NCI-H1092 treated with DMSO at 0.1 percent for 48 hours (cell line): ENCODE results near the gene TBCD.

Source experiments
- DNase-seq: peaks from one replicate; lab custom pipeline; 2025; lab: John Stamatoyannopoulos, UW

TBCD gene

DNA sequence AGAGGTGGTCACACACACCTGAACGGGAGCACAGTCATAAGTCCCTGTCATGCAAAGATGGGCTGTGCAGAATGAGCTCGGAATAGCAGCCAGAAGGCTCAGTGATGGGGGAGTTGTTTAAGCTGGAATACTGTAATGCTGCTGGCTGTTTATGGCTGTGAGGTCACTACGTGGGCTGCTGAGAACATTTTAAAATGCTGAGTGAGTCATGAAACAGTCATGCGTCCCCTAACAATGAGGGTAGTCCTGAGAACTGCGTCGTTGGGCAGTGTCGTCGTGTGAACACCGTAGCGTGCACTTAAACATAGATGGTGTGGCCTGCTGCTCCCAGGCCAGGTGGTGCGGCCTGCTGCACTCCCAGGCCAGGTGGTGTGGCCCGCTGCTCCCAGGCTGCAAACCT, 39.7 kb downstream of the TBCD start:
- DNase-seq: no peak

DNA sequence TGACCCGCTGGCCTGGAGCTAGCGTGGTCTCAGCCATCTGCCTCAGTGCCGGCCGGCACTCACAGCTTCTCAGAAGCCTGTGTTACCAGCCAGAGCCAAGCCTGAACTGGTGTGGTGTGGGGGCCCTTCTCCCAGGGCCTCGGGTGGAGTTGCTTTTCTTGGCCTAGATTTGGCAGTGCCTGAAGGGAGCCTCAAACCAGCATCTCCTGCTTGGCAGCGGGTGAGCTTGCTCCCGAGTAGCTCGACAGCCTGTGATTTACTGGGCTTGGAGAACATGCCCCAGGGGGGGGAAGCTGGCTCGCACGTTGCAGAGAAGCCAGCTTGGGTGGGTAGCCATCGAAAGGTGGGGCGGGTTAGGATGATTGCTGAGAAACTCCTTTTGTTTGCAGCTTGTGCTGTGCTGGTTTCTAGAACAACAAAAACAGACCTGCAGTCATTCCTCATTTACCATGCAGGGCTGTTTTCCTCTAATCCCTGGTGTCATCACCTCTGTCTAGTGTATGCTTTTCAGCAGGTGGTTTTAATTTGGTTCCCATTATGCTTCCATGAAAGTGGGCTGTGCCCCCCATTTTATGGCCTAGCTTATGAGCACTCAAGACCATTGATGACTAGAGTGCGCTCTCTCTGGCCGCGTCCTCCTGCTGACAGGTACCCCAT, 42.2 kb downstream of the TBCD start:
- peak; percentile 58 for DNase-seq

DNA sequence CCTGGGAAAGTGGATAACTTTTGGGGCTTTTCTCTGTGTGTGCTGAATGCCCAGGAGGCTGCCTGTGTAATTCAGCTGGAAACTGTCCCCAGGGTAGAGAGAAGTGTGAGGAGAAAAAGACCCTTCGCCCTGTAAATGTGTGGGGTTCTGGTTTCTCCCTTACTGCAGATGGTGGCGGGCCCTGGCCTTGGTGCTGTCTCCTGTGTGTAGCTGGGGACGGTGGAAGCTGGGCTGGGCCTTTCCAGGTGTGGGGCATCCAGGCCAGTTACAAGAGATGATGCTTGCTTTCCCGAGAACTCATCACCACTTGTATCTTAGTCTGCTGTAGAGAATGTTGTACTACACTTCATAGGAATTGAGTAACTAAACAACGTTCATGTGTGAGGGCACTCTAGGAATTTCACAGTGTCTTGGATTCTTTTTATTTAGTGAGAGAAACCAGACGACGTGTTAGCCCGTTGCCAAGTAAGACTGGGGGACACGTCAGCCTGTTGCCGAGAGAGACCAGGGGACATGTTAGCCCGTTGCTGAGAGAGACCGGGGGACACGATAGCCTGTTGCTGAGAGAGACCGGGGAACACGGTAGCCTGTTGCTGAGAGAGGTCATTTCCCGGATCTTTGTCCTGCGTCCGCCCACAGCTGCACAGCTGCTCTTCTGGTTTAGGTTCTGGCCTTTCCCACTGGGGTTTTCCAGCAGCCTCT, 43.1 kb downstream of the TBCD start:
- no peak for DNase-seq

DNA sequence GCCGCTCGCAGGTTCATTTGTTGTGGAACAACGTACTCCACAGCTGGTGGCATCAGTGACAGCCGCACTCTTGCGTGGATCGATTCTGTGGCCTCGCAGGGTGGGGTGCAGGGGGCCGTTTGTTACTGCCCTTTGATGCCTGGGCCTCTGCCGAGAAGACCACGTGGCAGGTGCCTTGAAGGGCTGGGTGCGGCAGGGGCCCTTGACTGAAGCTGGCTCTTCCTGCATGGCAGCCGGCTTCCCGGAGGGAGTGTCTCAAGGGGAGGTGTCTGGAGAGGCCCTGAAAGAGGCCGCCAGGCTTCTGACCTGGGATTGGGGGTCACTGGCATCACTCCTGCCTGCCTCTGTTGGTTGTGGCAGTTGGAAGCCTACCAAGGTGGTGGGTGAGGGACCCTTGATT, 43.8 kb downstream of the TBCD start:
- DNase-seq: no peak

DNA sequence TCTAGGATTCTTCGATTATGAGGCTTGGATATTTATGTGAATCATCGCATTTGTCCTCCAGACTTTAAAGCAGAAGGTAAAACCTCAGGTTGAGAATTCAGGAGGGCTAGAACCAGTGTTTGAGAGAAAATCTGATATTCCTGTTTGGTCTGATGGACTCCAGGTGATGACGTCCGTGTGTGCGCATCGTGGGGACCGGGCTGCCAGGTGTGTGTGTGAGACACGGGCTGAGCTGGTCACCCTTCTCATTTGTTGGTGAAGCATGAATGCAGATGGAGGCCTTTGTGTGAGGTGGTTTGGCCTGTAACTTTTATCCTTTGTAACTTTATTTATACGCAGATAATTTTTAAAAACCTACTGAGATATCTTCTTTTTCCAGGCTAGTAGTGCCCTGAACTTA, 45.2 kb downstream of the TBCD start:
- DNase-seq: no peak

DNA sequence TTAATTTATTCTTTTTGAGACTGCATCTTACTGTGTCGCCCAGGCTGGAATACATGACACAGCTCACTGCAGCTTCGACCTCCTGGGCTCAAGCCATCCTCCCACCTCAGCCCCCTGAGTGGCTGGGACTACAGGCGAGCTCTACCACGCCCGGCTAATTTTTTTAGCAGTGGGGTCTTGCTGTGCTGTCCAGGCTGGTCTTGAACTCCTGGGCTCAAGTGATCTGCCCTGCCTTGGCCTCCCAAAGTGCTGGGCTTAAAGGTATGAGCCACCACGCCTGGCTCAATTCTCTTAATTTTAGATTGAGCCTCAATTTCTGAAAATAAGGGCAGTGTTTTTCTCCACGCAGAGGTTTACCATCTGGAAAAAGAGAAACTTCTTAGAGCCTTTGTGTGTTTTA, 46.9 kb downstream of the TBCD start:
- no peak for DNase-seq

DNA sequence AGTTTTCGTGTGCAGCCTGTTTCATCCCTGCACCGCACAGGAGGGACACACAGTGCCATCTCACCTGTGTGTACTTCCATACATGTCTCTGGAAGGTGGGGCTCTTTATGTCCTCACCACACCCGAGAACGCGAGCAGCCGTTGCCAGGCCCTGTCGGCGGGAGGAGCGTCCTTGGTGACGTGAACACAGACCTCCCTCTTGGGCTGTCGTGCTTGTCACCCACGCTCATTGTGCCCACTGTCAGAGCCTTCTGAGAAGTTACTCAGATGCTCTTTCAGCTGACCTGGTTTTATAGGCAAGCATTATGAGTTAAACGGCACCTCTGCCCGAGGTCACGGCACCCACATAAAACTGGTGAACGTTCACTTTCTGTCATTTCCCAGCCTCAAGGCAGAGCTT, 47.7 kb downstream of the TBCD start:
- no peak for DNase-seq

DNA sequence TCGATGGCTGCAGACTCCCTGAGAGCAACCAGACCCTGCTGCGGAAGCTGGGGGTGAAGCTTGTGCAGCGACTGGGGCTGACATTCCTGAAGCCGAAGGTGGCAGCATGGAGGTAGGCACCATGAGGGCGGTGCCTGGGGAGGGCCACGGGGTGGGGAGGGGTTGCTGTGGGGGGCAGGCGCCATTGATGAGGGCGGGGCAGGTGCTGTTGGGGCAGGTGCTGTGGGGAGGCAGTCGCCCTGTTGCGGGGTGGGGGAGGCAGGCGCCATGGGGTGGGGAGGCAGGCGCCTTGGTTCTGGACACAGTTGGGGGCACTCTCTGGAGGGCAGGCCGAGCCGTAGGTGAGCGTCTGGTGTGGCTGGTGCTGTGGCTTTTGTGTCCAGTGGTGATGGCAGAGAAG, 49.0 kb downstream of the TBCD start:
- no peak for DNase-seq

DNA sequence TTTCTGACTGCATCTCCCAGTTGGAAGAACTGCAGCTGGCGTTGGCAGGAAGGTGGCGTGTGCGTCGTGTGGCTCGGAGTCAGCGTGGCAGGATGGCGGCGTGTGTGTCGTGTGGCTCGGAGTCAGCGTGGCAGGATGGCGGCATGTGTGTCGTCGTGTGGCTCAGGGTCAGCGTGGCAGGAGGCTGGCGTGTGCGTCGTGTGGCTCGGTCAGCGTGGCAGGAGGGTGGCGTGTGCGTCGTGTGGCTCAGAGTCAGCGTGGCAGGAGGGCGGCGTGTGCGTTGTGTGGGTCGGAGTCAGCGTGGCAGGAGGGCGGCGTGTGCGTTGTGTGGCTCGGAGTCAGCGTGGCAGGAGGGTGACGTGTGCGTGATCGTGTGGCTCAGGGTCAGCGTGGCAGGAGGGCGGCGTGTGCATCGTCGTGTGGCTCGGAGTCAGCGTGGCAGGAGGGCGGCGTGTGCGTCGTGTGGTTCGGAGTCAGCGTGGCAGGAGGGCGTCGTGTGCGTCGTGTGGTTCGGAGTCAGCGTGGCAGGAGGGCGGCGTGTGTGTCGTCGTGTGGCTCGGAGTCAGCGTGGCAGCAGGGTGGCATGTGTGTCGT, 49.6 kb downstream of the TBCD start:
- DNase-seq: no peak

DNA sequence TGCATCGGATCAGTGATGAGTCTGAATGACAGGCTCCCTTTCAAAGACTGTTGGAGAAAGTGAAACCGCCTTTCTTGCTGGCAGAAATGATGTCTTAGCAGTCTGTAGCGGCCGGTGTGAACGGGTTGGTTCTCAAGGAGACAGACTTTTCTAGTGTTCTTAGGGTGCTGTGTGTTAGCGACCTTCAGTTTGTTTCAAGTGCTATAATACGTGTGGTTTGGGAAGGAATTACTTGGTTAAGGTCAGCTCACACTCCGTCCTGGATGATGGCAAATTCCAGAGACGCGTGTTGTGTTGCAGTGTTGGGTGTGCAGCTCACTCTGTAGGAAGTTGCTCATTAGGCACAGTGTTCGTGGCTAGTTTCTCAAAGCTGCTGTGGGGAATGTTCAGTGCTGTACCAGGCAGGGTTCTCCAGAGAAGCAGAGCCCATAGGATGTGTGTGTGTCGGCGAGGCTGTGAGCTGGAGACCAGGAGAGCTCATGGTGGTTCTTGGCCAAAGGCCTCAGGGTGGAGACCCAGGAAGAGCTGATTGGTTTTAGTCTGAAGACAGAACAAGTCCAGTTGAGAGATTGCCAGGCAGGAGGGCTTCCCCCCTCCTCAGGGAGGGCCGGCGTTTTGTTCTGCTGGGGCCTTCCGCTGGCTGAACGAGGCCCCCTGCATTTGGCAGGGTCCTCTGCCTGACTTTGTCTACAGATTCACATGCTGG, 50.4 kb downstream of the TBCD start:
- no peak for DNase-seq

DNA sequence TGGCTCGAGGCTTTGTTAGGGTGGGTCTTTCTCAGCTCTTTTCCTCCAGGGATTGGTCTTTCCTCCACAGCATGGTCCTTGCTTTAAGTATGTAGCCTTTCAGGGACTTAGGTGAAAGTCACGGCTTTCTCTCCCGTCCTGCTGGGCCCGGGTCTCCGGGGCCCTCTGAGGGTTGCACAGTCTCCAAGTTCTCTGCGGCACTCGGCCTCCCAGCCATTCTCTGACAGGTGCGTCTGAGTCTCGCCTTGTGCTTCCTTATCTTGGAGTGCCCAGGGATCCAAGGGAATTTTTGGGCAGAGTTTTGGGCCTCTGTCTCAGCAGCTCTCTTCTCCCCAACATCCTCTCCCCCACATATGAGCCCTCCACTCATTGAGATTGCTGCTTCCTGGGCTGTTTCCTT, 51.3 kb downstream of the TBCD start:
- DNase-seq: no peak

DNA sequence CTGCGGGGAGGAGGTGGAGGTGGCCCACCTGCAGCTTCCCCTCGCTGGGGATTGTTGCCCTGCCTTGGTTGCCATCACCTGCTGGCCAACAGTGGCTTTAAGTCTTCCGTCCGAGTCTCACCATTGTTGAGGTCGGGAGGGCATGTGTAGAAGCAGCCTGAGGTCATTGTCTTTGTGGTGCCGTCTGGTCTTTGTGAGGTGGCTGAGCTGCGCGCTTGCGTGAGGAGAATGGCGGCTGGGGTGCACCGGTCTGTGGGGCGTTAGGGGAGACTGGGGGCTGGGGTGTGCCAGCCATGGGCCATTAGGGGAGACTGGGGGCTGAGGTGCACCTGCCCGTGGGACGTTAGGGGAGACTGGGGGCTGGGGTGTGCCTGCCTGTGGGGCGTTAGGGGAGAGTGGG, 51.7 kb downstream of the TBCD start:
- no peak for DNase-seq

DNA sequence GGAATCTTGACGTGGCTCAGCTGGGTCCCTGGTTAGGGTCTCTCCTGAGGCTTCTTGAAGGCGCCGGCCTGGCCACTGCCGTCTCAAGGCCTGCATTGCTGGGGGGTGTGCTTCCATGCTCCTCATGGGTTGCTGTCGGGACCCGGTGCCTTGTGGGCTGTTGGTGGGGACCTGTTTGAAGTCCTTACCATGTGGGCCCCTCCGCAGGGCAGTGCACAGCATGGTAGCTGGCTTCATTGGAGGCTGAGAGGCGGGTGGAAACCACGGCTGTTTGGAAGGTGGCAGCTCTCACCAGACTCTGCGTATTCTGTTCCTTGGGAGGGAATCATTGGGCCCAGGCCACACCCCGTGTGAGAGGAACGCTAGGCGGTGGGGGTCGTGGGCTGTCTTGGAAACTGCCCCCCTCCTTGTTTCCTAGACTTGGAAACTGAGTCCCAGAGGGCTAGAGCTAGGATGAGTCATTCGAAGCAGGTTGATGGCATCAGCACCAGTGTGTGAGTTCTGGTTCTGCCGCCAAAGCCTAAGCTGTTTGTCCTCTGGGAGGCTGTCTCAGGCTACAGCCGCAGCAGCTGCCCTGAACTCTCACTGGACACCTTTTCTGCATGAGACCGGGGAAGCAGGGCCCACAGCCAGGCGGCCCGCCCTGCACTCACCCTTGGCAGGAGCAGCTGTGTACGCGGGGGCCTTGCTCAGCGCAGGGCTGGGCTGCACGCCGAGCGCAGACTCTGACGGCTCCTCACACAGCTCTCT, 52.8 kb downstream of the TBCD start:
- peak; percentile 31 for DNase-seq

DNA sequence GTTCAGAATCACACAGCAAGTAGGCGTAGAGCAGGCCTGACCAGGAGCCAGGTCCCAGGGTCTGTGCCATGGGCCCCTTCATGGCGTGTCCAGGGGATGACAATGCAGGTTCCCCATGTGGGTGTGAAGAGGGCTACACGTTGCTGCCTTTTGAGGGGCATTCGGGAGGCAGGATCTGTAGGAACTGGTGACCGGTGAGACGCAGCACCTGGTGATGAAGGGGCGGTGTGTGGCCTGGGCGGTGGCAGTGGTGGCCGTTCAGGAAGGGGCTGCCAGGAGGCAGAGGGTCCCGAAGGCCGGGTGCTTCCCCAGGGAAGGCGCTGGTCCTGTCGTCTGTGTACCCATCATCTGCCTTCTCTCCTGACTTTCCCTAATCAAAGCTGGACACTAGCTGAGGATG, 53.4 kb downstream of the TBCD start:
- DNase-seq: no peak

DNA sequence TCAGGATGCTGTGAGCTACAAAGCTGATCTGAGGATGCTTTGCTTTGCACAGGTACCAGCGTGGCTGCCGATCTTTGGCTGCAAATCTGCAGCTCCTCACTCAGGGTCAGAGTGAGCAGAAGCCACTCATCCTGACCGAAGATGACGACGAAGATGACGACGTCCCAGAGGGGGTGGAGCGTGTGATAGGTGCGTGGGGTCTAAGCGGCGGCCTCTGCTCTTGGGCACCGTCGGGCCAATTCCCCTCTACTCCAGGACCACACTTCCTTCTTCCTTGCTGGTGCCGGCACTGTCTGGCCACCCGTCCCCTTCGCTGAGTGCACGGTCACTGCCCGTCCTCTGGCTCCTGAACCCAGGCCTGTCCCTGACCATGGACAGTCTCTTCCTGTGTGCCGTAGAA, 54.0 kb downstream of the TBCD start:
- no peak for DNase-seq

DNA sequence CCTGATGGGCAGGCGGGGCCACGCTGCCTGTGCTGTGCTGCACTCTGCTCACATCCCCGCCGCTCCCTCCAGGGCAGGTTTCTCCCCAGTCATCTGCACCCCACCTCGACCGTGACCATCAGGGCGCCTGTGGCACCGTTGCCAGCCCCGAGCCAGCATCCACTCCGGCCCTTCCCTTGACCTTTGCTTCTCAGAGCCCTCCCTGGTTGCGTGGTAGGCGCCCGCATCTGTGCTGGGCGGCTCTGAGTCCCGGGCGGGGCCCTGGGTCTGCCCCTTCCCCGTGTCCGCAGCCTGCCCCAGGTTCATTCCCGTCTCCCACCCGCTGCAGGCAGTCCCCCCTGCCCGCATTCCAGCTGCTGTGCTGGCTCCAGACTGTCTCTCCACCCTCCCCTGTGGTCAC, 54.8 kb downstream of the TBCD start:
- DNase-seq: no peak

DNA sequence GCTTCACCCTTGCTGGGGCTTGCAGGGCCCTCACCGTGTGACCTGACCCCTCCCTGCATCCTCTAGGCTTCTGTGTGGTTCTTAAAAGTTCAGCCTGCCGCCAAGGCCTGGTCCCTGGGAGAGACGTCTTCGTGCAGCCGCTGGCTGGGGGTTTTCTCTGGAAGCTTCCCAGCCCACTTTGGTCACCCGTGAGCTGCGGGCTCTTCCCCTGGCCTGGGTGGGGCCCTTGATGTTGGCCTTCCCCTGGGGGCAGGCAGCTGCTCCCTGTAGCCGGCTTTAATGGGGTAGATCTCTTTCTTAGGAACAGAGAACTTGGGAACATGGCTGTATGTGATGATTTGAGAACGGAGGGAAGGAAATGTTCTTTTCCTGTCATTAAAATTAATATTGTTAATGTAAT, 55.2 kb downstream of the TBCD start:
- DNase-seq: no peak

DNA sequence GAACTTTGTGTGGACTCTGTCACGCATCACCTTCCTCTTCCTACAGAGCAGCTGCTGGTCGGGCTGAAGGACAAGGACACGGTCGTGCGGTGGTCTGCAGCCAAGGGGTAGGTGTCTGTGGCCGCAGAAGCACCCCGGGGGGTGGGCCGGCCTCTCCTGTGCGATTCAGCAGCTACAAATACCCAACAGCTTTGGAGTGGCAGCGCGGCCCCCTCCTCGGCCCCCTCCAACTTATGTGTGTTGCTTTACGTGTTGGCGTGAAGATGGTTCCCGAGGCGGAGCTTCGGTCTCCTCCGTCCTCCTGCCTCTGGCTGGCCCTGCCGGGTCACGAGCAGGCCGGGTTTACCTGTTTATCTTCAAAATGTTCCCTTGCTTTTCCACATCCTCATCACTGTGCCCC, 55.7 kb downstream of the TBCD start:
- DNase-seq: no peak

DNA sequence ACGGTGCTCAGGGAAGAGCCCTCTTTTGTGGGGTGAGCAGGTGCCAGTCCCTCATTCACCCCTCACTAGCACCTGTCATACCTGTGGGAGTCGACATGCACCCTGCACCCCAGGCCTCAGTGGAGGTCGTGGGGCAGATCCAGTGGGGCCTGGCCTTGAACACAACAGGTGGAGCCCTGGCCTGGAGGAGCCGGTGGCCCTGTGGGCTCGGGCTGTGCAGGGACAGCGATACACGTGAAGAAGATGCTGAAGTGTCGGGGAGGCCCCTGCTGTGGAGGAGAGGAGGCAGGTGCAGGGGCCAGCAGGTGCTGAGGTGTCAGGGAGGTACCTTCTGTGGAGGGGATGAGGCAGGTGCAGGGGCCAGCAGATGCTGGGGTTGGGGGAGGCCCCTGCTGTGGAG, 56.1 kb downstream of the TBCD start:
- no peak for DNase-seq

DNA sequence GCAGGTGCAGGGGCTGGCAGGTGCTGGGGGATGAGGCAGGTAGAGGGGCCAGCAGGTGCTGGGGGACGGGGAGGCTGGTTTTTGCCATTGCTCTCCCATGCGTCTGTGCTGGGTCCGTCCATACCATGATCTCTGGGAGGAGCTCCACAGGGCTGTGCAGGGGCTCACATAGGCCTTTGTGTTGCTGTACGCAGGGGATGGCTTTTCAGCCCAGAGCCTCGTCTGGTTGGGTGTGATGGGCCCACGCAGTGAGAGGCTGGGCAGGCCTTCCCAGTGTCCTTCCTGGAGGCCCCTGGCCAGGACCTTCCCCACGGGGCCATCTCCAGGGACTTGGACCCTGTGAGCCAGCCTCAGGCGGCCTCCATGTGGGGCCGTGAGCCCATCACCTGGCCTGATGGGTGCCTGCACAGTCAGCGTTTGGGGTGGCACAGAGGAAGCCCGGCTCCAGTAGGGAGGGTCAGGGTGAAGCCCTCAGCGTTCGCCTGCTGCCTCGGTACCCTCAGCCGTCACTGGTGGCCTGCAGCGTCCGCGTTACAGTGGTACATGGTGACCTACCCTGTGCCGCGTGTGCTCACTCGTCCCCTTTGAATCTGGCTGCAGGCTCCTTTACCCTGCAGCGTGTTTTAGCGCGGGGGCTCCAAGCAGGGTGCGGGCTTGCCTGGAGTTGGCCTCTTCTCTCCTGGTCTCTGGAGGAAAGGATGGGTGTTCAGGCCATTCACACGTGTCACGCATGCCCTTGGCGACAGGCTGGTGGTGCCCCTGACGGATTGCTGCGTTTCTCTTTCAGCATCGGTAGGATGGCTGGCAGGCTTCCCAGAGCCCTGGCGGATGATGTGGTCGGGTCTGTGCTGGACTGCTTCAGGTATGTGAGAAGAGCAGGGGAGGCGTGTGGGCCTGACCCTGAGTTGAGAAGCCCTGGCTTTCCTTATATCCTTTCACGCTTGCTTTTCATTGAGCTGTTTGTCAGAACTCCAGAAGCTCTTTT, 57.3 kb downstream of the TBCD start:
- DNase-seq: peak; percentile 13
